NCI-H1694 (cell line): ENCODE results near the gene SLC35C1.
"Not testable (repeated sequence)": the region's sequence is repeated elsewhere in the genome, so short reads cannot be mapped to it uniquely, and the experiment has no call there.

ENCODE experiments used
- DNase-seq: peaks from one replicate; lab custom pipeline; 2025; lab: John Stamatoyannopoulos, UW

SLC35C1 gene

DNA sequence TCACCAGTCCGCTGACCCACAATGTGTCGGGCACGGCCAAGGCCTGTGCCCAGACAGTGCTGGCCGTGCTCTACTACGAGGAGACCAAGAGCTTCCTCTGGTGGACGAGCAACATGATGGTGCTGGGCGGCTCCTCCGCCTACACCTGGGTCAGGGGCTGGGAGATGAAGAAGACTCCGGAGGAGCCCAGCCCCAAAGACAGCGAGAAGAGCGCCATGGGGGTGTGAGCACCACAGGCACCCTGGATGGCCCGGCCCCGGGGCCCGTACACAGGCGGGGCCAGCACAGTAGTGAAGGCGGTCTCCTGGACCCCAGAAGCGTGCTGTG lies 6.1 kb downstream of the SLC35C1 start:
- no peak for DNase-seq

DNA sequence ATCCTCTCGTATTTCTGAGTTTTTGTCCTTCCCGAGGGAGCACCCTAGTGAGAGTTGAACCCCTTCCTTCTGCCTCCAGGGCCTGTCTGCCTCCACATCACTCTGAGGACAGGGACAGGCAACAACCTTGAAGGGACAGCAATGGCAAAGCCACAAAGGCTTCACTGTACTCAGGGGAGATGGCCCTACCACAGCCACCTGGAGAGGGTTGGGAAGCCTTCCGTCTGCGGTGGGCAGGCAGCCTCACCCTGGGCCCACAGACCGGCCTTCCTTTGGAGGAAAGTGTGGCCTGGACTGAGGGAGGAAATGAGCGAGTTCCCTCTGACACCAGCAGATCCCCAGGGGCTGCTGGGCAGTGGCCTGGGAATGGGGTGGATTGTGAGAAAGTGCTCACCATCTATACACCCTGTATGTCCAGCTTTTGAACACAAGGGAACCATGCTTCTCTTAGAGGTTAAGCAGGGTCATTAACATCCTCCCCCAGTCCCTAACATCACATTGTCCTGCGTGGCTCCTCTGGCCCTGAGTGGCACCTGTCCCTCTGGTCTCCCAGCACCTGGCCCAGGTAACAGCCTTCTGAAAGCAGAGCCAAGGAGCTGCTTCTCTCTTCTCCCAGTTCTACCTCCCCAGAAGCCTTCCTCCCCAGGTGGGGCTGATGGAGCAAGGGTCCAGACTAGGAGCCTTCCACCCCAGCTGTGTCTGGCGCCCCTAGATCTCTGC lies 6.8 kb downstream of the SLC35C1 start:
- DNase-seq = no peak

DNA sequence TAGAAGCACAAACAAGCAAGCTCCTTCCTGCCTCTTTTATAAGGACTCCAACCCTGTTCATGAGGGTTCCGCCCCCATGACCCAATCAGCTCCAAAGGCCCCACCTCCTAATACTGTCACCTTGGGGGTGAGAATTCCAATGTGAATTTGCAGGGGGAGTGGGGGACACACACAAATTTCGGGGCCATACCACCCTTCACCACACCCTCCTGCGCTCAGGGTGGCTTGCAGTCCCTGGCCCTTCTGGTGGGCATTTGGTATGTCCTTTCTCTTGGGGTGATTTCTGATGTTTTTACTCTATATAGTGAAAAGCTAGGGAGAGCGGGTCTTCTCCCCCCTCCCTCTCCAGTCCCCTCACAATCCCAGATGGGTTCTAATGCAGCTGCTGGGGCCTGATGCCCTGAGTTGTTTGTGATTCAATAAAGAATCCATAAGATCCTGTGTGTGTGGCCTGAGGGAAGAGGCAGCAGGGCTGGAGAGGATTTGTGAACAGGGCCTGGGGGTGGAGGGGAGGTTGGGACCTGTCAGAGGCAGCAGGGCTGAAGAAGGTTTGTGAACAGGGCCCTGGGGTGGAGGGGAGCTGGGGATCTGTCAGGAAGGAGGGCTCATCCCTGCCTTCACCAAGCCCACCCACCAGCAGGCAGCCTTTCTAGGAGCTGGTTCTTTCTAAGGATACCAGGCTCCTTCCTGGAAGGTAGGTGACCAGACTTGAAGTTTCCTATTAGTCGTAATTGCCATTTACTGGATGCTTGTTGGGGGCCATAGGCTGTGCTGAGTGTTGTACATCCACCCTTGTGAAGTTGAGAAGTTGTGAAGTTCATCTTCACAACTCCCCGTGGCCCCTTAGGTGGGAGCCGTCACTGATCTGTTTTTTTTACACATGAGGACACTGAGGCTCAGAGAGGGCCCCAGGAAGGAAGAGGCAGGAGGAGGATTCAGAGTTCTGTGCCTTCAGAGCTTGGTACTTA lies 7.9 kb downstream of the SLC35C1 start:
- no peak for DNase-seq

DNA sequence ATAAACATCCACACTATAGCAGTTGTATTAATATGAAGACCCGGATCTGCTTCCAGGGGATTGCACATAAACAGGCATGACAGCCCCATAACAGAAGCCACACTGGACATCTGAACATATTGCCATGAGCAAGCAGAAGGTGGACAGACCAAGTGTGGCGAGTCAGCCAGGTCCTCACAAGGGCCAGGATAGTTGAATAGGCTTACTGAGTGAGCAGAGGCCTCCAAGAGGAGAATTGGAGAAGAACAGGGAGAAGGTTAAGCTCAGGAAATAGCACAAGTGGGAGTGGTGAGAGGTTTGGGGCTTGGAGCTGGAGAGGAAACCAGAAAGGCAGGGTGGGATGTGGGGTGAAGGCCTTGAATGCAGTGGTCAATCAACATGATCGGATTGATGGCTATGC lies 10.8 kb downstream of the SLC35C1 start:
- no peak for DNase-seq

DNA sequence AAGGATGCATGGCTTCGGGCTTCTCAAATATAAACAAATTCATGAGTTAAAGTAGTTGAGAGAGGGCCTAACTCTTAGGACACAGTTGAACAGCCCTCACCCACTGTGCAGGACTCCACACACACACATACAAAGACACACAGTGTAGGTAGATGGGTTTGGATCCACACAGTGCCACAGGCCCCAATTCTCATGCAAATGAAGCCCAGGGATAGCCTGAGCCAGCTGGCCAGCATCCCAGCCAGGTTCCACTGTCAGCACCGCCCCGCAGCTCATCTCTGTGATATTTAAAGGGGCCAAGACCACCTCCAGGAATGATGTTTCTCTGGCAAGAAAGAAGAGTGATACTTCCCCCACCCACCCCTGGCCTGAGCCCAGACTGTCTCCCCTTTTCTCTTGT lies 11.7 kb downstream of the SLC35C1 start:
- DNase-seq = no peak

DNA sequence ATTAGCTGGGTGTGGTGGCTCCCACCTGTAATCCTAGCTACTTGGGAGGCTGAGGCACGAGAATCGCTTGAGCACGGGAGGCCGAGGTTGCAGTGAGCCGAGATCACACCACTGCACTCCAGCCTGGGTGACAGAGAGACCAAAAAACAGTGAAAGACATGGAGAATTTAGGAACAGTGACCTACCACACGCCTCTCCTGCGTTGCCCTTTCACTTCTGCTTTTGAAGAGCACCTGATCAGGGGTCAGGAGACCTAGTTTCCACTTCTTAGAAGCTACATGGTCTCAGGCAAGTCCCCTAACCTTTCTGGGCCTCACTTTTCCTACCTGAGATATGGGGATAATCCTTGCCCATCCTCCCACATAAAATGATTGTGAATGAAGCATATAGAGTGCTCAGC lies 12.2 kb downstream of the SLC35C1 start:
- DNase-seq = no peak

DNA sequence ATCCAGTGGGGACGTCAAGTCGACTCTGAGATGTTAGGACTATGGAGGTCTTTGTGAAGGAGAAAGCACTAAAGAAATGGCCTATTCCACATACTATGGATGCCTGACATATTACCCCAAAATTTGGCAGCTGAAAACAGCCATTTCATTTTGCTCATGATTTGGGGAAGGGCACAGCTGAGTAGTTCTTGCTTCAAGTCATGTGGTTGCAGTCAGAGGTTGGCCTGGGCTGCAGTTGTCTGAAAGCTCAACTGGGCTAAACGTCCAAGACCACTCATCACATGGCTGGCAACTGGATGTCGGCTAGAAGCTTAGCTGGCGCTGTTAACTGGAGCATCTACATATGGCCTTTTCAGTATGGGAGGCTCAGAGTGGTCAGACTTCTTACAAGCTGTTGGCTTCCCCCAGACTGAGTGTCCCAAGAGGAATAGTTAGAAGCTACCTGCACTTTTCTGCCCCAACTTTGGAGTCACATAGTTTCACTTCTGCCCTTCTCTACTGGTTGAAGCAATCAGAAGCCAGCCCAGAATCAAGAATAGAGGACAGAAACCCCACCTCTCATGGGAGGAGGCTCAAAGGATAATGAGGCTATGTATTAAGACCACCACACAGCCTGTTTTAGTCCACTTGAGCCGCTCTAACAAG lies 14.1 kb downstream of the SLC35C1 start:
- DNase-seq = no peak

DNA sequence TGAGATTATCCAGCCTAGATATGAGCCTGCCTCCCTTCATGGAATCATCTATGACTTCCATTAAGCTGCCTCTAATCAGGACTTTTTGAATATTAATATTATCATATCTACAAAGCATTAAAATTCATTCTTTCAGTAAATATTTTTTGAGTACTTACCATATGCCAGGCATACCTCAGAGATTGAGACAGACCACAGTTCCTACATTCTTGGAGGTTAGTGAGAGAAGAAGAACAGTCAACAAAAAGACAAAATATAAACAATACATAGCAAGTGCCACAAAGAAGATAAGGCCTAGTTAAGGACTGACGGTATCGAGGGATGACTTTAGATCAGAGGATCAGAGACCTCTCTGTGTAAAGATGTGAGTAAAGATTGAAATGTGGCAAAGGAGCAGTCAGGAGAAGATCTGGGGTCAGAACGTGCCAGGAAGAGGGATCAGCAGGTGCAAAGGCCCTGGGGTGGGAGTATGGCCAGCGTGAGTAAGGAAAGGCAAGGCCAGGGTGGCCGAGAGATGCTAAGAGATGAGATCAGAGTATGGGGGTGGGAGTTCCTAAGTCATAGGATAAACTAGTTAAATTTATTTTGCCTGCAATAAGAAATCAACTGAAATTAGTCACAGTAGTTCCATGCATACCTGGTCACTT lies 15.4 kb downstream of the SLC35C1 start:
- no peak for DNase-seq

DNA sequence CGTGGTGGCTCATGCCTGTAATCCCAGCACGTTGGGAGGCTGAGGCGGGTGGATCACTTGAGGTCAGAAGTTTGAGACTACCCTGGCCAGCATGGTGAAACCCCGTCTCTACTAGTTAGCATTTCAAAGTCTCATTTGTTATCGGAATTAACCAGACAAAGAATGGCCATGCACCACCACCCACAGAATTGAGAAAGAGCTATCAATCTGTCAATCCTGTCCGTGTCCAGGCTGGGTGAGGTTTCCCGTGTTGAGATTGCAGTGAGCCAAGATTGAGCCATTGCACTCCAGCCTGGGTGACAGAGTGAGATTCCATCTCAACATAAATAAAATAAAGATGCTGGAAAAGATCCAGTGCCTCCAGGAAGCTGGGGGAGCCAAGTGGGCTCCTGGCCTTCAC lies 21.5 kb downstream of the SLC35C1 start:
- DNase-seq = not testable (repeated sequence)

DNA sequence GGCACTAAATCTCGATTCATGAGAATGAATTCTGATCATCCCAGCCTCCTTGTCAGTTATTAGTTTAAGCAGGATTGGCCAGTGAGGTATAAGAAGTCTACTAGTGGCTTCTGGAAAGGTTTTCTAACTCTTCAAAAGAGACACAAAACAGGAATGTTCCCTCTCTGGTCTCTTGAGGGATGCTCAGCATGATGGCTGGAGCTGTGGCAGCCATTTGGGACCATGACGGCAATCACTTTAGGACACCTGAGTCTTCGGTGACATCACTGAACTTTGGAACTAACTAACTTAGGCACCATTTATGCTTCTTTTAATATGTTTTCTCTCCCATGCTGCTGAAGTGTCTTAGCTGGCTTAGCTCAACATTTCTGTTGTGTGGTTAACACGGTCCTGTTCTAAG lies 22.2 kb downstream of the SLC35C1 start:
- no peak for DNase-seq

DNA sequence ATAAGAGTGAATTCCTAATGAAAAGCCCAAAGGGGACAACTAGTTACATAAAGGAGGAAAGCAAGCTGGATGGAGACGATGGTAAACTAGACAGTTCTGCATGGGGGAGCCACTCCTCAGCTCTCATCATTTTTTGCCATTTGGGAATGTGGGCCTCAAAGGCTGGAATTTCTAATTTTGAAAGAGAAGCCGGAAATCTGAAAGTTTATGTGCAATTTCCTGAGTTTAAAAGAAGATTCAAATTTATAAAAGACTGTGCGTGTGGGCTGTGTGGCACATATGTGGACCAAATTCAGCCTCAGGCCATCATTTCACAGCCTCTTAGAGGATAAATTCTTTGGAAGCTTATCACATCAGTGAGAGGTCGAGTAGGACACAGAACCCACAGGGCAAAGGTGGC lies 24.0 kb downstream of the SLC35C1 start:
- DNase-seq = no peak

DNA sequence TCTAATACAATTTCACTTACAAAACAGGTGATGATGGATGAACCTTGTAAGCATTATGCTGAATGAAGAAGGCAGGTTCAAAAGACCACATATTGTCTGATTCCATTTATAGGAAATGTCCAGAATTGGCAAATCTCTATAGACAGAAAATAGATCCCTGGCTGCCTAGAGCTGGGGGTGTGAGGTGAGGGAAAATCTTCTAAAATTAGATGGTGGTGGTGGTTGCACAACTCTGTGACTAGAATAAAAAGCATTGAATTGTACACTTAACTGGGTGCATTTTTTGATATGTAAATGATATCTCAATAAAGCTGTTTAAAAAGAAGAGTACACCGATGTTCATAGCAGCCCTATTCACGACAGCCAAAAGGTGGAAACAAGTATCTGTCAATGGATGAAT lies 25.6 kb downstream of the SLC35C1 start:
- DNase-seq = no peak

DNA sequence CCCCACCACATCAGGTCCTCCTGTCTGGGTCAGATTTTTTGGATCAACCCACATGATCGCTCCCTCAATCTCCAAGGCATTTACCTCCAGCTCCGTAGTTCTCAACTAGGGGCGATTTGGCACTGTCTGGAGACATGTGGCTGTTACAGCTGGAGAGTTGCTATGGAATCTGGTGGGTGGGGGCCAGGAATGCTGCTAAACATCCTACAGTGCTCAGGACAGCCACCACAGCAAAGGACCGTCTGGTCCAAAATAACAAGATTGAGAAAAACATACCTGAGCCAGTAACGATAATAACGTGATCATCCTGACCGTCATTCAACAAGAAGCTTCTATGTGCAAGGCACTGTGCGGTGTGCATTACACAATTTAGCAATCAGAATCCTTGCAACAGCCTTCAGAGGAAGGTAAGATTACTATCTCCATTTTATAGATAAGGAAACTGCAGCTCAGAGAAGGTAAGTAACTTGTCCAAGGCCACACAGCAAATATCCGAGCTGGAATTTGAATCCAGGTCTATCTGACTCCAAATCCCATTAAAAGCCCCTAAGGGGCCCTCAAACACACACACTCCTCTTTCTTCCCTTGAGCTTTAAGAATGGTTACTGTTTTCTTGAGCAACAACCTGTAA lies 28.0 kb downstream of the SLC35C1 start:
- no peak for DNase-seq

DNA sequence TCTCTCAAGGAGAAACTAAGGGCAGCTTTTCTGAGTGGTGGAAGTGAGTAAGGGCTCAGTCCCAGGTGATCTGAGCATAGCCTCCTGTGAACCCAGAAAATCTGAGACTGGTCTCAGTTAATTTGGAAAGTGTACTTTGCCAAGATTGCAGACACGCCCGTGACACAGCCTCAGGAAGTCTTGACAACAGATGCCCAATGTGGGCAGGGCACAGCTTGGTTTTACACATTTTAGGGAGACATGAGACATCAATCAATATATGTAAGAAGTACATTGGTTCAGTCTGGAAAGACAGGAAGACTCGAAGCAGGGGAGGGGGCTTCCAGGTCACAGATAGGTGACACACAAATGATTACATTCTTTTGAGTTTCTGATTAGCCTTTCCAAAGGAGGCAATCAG lies 28.8 kb downstream of the SLC35C1 start:
- DNase-seq = no peak

DNA sequence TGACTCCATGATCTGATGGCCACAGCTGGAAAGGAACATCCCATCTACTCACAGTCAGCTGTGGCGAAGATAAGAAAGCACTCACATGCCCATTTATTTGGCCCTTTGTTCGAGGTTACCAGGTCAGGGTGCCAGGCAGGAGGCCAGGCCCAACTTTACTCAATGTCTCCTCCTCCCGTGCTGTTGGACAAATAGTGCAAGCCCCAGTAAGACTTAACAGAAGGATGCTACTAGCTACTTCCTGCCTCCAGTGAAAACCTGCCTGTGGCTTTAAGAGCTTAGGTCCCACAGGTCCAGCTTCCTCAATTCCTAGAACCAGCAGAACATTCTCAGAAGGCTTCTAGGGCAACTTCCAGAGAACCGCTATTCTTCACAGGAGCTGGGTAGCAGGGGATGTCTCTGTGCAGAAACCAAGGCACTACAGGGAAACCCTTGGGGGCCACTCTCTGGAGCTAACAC lies 29.4 kb downstream of the SLC35C1 start:
- no peak for DNase-seq

DNA sequence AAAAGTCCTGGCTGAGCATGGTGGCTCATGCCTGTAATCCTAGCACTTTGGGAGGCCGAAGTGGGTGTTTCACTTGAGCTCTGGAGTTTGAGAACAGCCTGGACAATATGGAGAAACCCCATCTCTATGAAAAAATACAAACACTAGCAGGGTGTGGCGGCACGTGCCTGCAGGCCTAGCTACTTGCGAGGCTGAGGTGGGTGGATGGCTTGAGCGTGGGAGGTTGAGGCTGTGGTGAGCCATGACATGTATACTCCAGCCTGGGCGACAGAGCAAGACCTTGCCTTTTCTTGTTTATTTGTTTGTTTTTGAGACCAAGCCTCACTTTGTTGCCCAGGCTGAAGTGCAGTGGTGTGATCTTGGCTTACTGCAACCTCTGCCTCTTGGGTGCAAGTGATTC lies 34.3 kb downstream of the SLC35C1 start:
- no peak for DNase-seq

DNA sequence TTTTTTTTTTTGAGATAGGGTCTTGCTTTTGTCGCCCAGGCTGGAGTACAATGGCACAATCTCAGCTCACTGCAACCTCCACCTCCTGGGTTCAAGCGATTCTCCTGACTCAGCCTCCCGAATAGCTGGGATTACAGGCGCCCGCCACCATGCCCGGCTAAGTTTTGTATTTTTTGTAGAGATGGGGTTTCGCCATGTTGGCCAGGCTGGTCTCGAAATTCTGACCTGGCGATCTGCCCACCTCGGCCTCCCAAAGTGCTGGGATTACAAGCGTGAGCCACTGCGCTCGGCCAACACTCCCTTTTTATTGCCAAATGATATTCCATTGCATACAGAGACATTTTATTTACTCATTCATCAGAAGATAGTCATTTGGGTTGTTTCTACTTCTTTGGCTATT lies 35.3 kb downstream of the SLC35C1 start:
- not testable (repeated sequence) for DNase-seq

DNA sequence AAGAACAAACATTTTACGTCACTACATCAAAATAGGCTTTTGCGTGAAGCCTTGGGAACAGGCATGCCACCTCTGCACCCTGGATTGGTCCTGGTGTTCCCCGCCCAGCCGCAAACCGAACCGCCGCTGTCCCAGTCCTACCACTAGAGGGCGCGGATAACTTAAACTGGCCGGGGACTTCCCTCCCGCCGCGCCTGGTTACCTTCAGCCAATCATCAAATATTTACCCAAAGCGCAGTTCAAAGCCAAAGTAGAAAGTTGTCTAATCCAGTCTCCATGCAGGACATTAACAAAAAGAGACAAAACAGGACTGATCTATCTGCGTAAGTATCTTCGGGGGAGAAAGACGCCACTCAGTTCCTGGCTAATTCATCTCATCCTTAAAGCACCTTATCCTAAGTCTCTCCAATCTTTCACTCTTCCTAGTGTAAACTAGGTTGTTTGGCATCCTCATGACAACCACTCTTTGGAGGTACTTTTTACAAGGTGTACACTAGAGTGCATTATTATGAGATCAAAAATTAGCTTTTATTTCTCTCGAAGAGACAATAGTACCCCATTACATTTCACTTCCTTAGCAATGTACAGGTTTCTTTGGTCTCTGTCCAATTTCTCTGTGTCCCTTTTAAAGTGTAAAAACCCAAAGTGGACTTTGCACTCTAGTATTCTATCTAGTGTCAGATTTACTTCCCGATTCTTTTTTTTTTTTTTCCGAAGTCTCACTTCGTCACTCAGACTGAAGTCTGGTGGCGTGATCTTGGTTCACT lies 38.4 kb downstream of the SLC35C1 start:
- peak; percentile 64 for DNase-seq

DNA sequence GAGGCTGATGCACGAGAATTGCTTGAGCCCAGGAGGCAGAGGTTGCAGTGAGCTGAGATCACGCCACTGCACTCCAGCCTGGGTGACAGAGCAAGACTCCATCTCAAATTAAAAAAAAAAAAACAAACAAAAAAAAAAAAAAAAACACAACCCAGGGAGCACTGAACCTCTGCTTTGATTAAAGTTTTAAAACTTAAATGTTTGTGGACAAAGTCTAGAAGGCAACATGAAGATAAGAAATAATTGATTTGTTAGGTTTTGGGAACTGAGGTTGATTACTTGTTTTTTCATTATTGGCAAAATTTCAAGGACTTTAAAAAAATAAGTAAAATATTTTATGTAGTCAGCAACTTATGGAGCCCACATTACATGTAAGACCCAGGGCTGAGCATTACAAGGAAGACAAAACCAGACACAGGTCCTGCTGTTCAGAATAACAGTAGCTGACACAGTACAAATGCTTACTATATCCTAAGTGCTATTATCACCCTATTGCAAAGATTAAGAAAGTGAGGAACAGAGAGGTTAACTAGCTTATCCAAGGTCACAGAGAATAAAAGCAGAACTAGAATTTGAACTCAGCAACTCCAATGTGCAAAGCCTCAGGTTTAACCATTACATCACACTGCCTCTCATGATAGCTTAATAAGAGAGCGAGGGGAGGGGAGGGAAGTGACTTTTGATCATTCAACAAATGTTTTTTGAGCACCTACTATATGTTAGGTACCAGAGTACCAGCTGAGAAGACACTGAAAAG lies 40.1 kb downstream of the SLC35C1 start:
- DNase-seq = no peak

DNA sequence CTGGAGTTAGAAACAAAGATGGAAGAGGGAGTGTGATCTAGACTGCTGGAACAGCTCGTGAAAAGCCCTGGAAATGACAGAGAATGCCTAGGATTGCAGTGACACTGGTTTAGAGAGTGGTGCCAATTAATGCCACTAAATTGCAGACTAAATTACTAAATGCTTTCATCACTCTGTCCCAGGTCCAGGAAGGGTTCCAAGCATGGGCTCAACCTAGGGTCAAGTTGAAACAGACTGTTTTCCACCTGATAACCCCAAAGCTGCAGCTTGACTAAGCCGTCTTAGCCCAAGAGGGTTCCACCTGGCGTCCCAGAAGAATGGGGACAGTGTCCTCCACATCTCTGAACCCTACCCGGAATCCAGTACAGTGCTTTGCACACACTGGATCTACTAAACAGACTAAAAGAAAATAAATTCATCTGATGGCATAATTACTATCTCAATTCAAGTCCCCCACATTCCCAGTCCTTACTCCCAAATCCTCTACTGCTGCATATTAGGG lies 41.3 kb downstream of the SLC35C1 start:
- DNase-seq = no peak
